CD4-positive, alpha-beta T cell treated with Interferon alpha-2 for 1 hour (primary cell): ENCODE measurements around the gene RER1.

ENCODE experiments used
- DNase-seq, 2 donors: peaks; one replicate each; pipeline ENCODE4 v3.0.0-alpha.2; 2020 to 2022

Gene RER1

GRCh38 chr1:2376931-2377672 is 14.5 kb upstream of the RER1 start:
- DNase-seq, result no peak

GRCh38 chr1:2377751-2378440 is 13.7 kb upstream of the RER1 start:
- no peak for DNase-seq

- no peak for DNase-seq
Observed at GRCh38 chr1:2378441-2378851, 13.2 kb upstream of the RER1 start.

- DNase-seq, result no peak
Observed at GRCh38 chr1:2378956-2379732, 12.5 kb upstream of the RER1 start.

- DNase-seq, result no peak
Observed at GRCh38 chr1:2379733-2380404, 11.8 kb upstream of the RER1 start.

- DNase-seq, result no peak
Observed at GRCh38 chr1:2380816-2381591, 10.6 kb upstream of the RER1 start.

- DNase-seq, result peak; percentile 71 to 79
Observed at GRCh38 chr1:2381741-2382620, 9.7 kb upstream of the RER1 start.

GRCh38 chr1:2382621-2383361 is 8.8 kb upstream of the RER1 start:
- peak; percentile 12 to 19 for DNase-seq

GRCh38 chr1:2383576-2383975 is 8.1 kb upstream of the RER1 start:
- DNase-seq, result no peak

- no peak for DNase-seq
Observed at GRCh38 chr1:2384130-2384860, 7.3 kb upstream of the RER1 start.

- DNase-seq, result no peak
Observed at GRCh38 chr1:2384941-2385481, 6.6 kb upstream of the RER1 start.

- DNase-seq, result no peak
Observed at GRCh38 chr1:2385606-2386280, 5.9 kb upstream of the RER1 start.

GRCh38 chr1:2386636-2387611 is 4.7 kb upstream of the RER1 start:
- no peak for DNase-seq

GRCh38 chr1:2388004-2388913 is 3.4 kb upstream of the RER1 start:
- no peak for DNase-seq

GRCh38 chr1:2389644-2390043 is 2.0 kb upstream of the RER1 start:
- DNase-seq, result no peak

- DNase-seq, result no peak
Observed at GRCh38 chr1:2391931-2392509, 379 bp downstream of the RER1 start.
